GM21825 (cell line): Measurements from ENCODE around the gene OR6C2.
"Not testable (repeated sequence)": the region's sequence is repeated elsewhere in the genome, so short reads cannot be mapped to it uniquely, and the experiment has no call there.

Experiments
- ATAC-seq: cut with Tn5 transposase; IDR thresholded peaks from one replicate; pipeline ENCODE4 v1.9.1; 2021; ENCODE audit warnings: mild to moderate bottlenecking, moderate library complexity; ENCODE audit not compliant: unreplicated experiment

OR6C2 gene

DNA sequence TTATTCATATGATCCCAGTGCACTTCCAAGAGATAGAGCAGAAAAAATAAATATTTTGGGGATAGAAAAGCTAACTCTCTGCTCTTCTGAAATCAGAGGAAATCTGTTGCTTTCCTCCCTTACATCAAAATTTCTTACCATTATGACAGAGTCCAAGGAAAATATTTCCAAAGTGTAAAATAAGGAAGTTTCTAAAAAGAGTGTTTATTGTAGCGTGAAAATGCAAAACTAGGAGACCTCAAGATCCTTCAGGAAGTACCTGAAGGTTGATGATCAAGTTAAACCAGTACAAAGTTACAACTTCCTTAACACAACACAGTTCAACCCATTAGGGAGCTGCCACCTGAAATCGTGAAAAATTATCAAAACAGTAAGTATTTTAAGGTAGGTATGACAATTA, at the start of gene OR6C2:
Gene OR6C2, plus strand, starts transcription at position 301 of the 400 bp plus-strand sequence. CDS start 8,138 bp downstream, outside the sequence.
- no peak for ATAC-seq

GRCh38 chr12:55396326-55396725, 47.5 kb upstream of the OR6C2 start:
- ATAC-seq, result no peak

GRCh38 chr12:55400229-55400628, 43.6 kb upstream of the OR6C2 start, which contains the start of gene OR6C65:
TSS of gene OR6C65 (plus strand) at chr12:55400529. CDS start at chr12:55400529, 0 bp downstream.
- ATAC-seq, result no peak

GRCh38 chr12:55407866-55408265, 36.0 kb upstream of the OR6C2 start:
- ATAC-seq, result no peak

DNA sequence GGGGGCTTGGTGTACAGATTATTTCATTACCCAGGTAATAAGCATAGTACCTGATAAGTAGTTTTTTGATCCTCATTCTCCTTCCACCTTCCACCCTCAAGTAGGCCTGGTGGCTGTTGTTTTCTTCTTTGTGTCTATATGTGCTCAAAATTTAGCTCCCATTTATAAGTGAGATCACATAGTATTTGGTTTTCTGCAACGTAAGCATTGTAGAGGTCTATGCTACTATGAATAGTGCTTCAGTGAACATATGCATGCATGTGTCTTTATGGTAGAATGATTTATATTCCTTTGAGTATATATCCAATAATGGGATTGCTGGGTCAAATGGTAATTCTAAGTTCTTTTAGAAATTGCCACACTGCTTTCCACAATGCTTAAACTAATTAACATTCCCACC, 34.7 kb upstream of the OR6C2 start:
- not testable (repeated sequence) for ATAC-seq

GRCh38 chr12:55412138-55412537, 31.7 kb upstream of the OR6C2 start:
- ATAC-seq, result not testable (repeated sequence)

DNA sequence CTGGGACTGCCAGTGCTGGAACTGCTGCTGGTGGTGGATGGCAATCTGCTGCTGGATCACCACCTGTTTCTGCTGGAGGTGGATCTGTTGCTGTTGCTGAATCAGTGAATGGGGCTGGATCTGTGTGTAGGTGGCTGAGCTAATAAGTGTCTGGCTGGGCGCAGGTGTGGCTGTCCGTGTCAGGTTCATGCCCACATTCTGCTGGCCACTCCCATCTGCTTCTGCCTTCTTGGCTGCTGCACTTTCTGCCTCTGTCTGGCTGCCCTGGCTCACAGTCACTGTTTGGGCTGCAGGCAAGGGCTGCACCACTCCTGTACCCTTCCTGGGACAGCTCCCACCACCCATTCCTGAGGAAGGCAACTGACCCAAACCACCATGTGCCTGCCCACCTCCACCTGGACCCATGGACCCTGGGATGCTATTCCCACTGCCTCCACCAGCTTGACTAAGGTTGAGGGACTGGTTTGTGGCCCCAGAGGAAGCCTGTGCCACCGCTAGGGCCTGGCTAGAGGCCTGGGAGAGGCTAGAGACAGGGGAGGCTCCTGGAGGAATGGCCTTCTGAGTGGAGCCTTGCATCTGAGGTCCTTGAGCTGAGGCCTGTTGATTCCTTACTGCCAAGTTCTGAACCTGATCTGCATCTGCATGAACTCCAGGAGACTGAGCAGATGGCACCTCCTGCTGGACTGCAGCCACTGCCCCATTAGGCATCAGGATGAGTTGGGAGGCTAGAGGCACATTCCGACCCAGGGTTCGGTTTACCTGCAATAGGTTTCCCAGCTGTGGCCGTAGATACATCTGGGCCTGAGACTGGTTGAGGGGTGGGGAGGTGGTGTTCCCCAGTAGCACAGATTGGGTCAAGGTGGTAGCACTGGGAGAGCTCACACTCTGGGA, 30.1 kb upstream of the OR6C2 start:
- ATAC-seq, result not testable (repeated sequence)

DNA sequence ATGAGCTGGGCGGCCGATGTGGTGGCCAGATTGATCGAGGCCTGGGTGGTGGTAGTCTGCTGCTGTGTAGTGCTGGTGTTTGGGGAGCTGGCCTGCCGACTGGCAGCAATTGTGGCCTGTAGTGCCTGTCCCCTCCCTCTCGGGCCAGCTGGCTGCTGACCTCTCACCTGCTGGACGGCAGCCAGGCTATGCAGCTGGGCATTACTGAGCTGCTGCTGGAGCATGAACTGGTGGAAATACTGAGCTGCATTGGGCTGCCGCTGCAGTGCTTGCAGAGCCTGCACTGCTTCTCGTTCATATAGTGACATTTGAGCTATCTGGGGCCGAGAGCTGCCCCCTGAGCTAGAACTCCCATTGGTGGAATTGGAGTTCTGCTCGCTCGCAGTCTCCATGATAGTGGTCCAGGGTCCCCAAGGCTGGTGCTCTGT, 29.5 kb upstream of the OR6C2 start:
- not testable (repeated sequence) for ATAC-seq

DNA sequence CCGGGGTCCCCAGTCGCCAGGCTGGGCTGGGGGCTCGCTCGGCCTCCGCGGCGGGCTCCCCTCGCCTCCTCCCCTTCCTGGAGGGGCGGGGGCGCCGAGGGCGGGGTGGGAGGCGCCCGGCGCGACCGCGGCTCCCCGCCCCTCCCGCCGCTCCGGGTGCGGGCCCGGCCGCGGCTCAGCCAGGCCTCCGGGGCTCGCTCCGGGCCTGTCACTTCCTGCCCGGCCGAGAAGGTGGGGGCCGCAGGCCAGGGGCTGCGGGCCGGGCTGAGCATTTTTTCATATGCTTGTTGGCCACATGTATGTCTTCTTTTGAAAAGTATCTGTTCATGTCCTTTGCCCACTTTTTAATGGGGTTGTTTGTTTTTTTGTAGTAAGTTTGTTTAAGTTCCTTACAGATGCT, 29.0 kb upstream of the OR6C2 start:
- ATAC-seq, result not testable (repeated sequence)

DNA sequence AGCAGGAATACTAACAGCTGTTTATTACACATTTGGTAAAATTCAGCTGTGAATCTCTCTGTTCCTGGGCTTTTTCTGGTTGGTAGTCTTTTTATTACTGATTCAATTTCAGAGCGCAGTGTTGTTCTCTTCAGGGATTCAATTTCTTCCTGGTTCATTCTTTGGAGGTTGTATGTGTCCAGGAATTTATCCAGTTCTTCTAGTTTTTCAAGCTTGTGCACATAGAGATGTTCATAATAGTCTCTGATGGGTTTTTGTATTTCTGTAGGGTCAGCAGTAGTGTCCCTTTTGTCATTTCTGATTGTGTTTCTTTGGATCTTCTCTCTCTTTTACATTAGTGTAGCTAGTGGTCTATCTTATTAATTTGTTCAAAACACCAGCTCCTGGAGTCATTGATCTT, 26.9 kb upstream of the OR6C2 start:
- ATAC-seq, result no peak

- no peak for ATAC-seq
Observed at GRCh38 chr12:55420307-55420962, 23.4 kb upstream of the OR6C2 start.

GRCh38 chr12:55425954-55426353, 17.9 kb upstream of the OR6C2 start, which contains the start of gene OR6C76:
TSS of gene OR6C76 (plus strand) at chr12:55426254. CDS start at chr12:55426254, 0 bp downstream.
- no peak for ATAC-seq

DNA sequence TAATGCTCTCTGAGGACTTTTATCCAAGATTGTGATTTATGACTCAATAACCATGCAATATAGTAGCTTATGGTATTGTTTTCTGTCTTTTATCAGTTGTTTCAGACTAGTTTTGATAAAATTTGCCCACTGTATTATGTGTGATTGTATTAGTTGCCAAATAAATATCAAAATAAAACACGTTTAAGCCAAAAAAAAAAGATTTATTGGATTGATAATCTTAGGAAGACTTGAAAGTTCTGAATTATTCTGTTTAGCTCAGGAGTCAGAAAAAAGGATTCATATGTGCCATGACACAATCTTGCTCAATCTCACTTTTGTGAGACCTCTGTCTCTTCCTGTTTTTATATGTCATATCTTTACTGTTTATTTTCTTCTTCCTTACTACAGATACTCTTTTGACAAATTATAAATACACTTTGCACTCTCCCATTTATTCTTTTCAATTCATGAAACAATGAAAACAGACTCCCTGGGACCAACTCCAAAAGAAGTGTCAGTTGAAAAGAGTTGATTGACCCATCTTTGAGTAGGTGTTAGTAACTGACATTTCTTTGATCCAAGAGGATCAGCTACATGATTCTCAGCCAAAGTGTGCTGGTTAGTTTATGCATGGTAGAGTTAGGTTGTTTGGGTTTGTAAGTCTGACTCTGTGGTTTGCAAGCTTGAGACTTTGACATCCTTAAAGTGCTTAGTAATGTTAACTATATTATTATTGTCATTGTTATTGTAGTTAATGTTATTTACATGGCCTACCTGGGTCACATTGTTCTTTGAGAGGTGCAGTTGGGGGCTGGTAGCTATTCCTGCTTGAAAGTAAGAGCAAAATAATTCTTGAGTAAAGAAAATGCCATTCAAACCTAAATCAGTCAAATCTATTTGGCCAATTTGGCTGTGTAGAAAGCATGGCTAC, 15.3 kb upstream of the OR6C2 start:
- no peak for ATAC-seq

GRCh38 chr12:55441233-55441632, 2.6 kb upstream of the OR6C2 start:
- ATAC-seq, result not testable (repeated sequence)

GRCh38 chr12:55445357-55445756, 1.5 kb downstream of the OR6C2 start:
- ATAC-seq, result no peak

GRCh38 chr12:55446326-55446725, 2.5 kb downstream of the OR6C2 start:
- no peak for ATAC-seq

GRCh38 chr12:55448825-55449224, 4.9 kb downstream of the OR6C2 start:
- ATAC-seq, result no peak

GRCh38 chr12:55464926-55465325, 21.1 kb downstream of the OR6C2 start:
- ATAC-seq, result not testable (repeated sequence)

GRCh38 chr12:55467836-55468235, 24.0 kb downstream of the OR6C2 start:
- peak; percentile 67 for ATAC-seq

GRCh38 chr12:55469291-55469690, 25.4 kb downstream of the OR6C2 start:
- ATAC-seq, result no peak
